Liver (tissue), 9 donors: ENCODE results near the gene CST9. TPM values are rescaled to one million over a fixed set of nuclear protein-coding genes. Genes with fewer than 3 reads are reported as not detected.

Experiments
- DNase-seq: peaks from one replicate; pipeline ENCODE4 v3.0.0-alpha.2; 2017; ENCODE audit warnings: low spot score
- H3K27ac ChIP-seq, 2 donors: one replicate each; pipeline ENCODE4 v1.7.0; 2013; ENCODE audit warnings: inconsistent platforms in 2 of 2, low read length in 2 of 2, control low read depth in 1 of 2, low read depth in 1 of 2, mild to moderate bottlenecking in 1 of 2
- H3K27me3 ChIP-seq, 4 donors: one replicate each; pipeline versions ENCODE4 v1.6.1 to v1.7.0; 2013; ENCODE audit warnings: low read length in 3 of 4, inconsistent platforms in 1 of 4, mild to moderate bottlenecking in 1 of 4, moderate library complexity in 1 of 4; ENCODE audit not compliant: control insufficient read depth in 4 of 4, insufficient read depth in 4 of 4
- H3K36me3 ChIP-seq, 4 donors: one replicate each; pipeline versions ENCODE4 v1.6.1 to v1.7.0; 2013; ENCODE audit warnings: low read length in 3 of 4, mild to moderate bottlenecking in 3 of 4, low read depth in 1 of 4, moderate library complexity in 1 of 4; ENCODE audit not compliant: control insufficient read depth in 4 of 4, insufficient read depth in 3 of 4
- H3K4me1 ChIP-seq, 4 donors: one replicate each; pipeline versions ENCODE4 v1.6.1 to v1.7.0; 2013; ENCODE audit warnings: low read length in 3 of 4, mild to moderate bottlenecking in 3 of 4, moderate library complexity in 1 of 4; ENCODE audit not compliant: control insufficient read depth in 4 of 4, insufficient read depth in 4 of 4
- H3K4me3 ChIP-seq, 3 donors: one replicate each; pipeline versions ENCODE4 v1.6.1 to v1.7.0; 2013; ENCODE audit warnings: low read length in 3 of 3, control low read depth in 1 of 3, low read depth in 1 of 3, mild to moderate bottlenecking in 1 of 3
- H3K9ac ChIP-seq, 2 donors: one replicate each; pipeline ENCODE4 v1.7.0; 2013; ENCODE audit warnings: low read length in 2 of 2, mild to moderate bottlenecking in 2 of 2, moderate library complexity in 2 of 2, control low read depth in 1 of 2, low read depth in 1 of 2
- H3K9me3 ChIP-seq, 4 donors: one replicate each; pipeline versions ENCODE4 v1.6.1 to v1.7.0; 2013; ENCODE audit warnings: low read length in 3 of 4; ENCODE audit not compliant: control insufficient read depth in 4 of 4
- ATF3 ChIP-seq: IDR thresholded peaks from 2 replicates; pipeline ENCODE4 v1.6.1; 2016; ENCODE audit warnings: antibody characterized with exemption
- CTCF ChIP-seq: fragments of 150-350 bp; IDR thresholded peaks from 2 replicates; pipeline ENCODE4 v1.5.1; 2017; ENCODE audit warnings: improper control_type of control experiment, low read depth, low read length; ENCODE audit not compliant: missing input control
- EGR1 ChIP-seq, 2 donors: IDR thresholded peaks; 2 replicates each; pipeline ENCODE4 v1.6.1; 2016 to 2018; ENCODE audit warnings: antibody characterized with exemption in 2 of 2, low read depth in 2 of 2
- FOXA1 ChIP-seq: IDR thresholded peaks from 2 replicates; pipeline ENCODE4 v1.6.1; 2016; ENCODE audit warnings: antibody characterized with exemption
- FOXA2 ChIP-seq: IDR thresholded peaks from 2 replicates; pipeline ENCODE4 v1.6.1; 2016; ENCODE audit warnings: antibody characterized with exemption
- HNF4A ChIP-seq, 2 donors: conservative IDR thresholded peaks; 2 replicates each; pipeline ENCODE4 v1.6.1; 2016; ENCODE audit warnings: antibody characterized with exemption in 2 of 2, mild to moderate bottlenecking in 2 of 2
- HNF4G ChIP-seq: IDR thresholded peaks from 2 replicates; pipeline ENCODE4 v1.6.1; 2016; ENCODE audit warnings: antibody characterized with exemption
- JUND ChIP-seq, 2 donors: IDR thresholded peaks; 2 replicates each; pipeline ENCODE4 v1.6.1; 2016; ENCODE audit warnings: antibody characterized with exemption in 2 of 2
- RXRA ChIP-seq, 2 donors: IDR thresholded peaks; 2 replicates each; pipeline ENCODE4 v1.6.1; 2017 to 2018; ENCODE audit warnings: antibody characterized with exemption in 2 of 2, mild to moderate bottlenecking in 1 of 2
- SP1 ChIP-seq: IDR thresholded peaks from 2 replicates; pipeline ENCODE4 v1.6.1; 2018; ENCODE audit warnings: antibody characterized with exemption, mild to moderate bottlenecking
- TAF1 ChIP-seq: conservative IDR thresholded peaks from 2 replicates; pipeline ENCODE4 v1.6.1; 2016; ENCODE audit warnings: antibody characterized with exemption, mild to moderate bottlenecking
- YY1 ChIP-seq: IDR thresholded peaks from 2 replicates; pipeline ENCODE4 v1.6.1; 2016; ENCODE audit warnings: antibody characterized with exemption, mild to moderate bottlenecking
- ZBTB33 ChIP-seq: IDR thresholded peaks from 2 replicates; pipeline ENCODE4 v1.6.1; 2016; ENCODE audit warnings: antibody characterized with exemption
- WGBS: extraction: QIAGEN DNeasy Blood & Tissue Kit; methylation state at CpG from one replicate; pipeline ENCODE4 v1.1.7; 2013; 5-methylcytosine and 5-hydroxymethylcytosine counted together
- polyA plus RNA-seq, 2 donors: library from polyadenylated mRNA; stranded (reverse) in 1 of 2; unstranded in 1 of 2; fragments of 200-250 nt in 1 of 2; fragments of >200 nt in 1 of 2; fragmentation: Nextera tagmentation in 1 of 2; extraction: Ambion mirVana in 1 of 2; gene quantifications; one replicate each; pipeline versions ENCODE4 v1.2.1 to v1.2.3, GENCODE V29; 2013 to 2015
- total RNA-seq, 2 donors: library from RNA; depleted of rRNA; stranded (reverse); fragments of >200 nt; gene quantifications; one replicate each; pipeline ENCODE4 v1.2.3, GENCODE V29; 2014
- donor health status: healthy.
- donor health status: healthy.
- donor health status: healthy.
- donor health status: healthy.
- donor health status: healthy.

CST9 gene
- total and polyA plus RNA-seq, 4 donors: not detected

- DNase-seq: no peak
- H3K4me1 ChIP-seq: no peaks in the 10 kb centered on the region
- no peaks in the 10 kb centered on the region for H3K9me3 ChIP-seq
- H3K4me3 ChIP-seq: no peak overlapping the region
- H3K27me3 ChIP-seq: peaks cover 0 to 2% (median 0%) of the 10 kb centered on the region in 4 donors
- no peak overlapping the region for H3K9ac ChIP-seq
- no peak overlapping the region for H3K27ac ChIP-seq
- TF ChIP-seq JUND (IDR thresholded peaks at IDR 0.05) (no peak), ATF3 (no peak), RXRA (IDR thresholded peaks at IDR 0.05) (no peak), FOXA1 (no peak)
- 66% methylated on average over 5 of the region's 5 CpGs for WGBS
- no peaks in the 10 kb centered on the region for H3K36me3 ChIP-seq
Observed at GRCh38 chr20:23585808-23586734, 19.6 kb downstream of the CST9 start.

GRCh38 chr20:23585449-23585807 is 20.3 kb downstream of the CST9 start:
- peaks cover 0 to 2% (median 0%) of the 10 kb centered on the region in 4 donors for H3K27me3 ChIP-seq
- no peaks in the 10 kb centered on the region for H3K9me3 ChIP-seq
- 84% methylated on average over 5 of the region's 5 CpGs for WGBS
- no peak for DNase-seq
- TF ChIP-seq TAF1 (no peak), HNF4A (conservative IDR thresholded peaks at IDR 0.05) (no peak), YY1 (no peak), ATF3 (no peak), JUND (IDR thresholded peaks at IDR 0.05) (no peak)
- no peak overlapping the region for H3K27ac ChIP-seq
- H3K36me3 ChIP-seq: no peaks in the 10 kb centered on the region
- no peak overlapping the region for H3K4me3 ChIP-seq
- no peak overlapping the region for H3K9ac ChIP-seq
- H3K4me1 ChIP-seq: no peaks in the 10 kb centered on the region

GRCh38 chr20:23584434-23585199 is 21.1 kb downstream of the CST9 start:
- no peaks in the 10 kb centered on the region for H3K9me3 ChIP-seq
- peaks cover 0 to 2% (median 0%) of the 10 kb centered on the region in 4 donors for H3K27me3 ChIP-seq
- no peak overlapping the region for H3K4me3 ChIP-seq
- no peak overlapping the region for H3K9ac ChIP-seq
- no peaks in the 10 kb centered on the region for H3K4me1 ChIP-seq
- DNase-seq: no peak
- 68% methylated on average over 5 of the region's 5 CpGs for WGBS
- no peak overlapping the region for H3K27ac ChIP-seq
- H3K36me3 ChIP-seq: no peaks in the 10 kb centered on the region
- TF ChIP-seq ATF3: no peak
- no peak for TF ChIP-seq ZBTB33
- no peak for TF ChIP-seq HNF4G
- no peak for TF ChIP-seq EGR1 (IDR thresholded peaks at IDR 0.05; ENCODE audit: low read depth in 2 of 2)
- TF ChIP-seq JUND (IDR thresholded peaks at IDR 0.05): no peak
- TF ChIP-seq CTCF: no peak
- TF ChIP-seq SP1: no peak
- TF ChIP-seq FOXA2: no peak
- TF ChIP-seq YY1: no peak
